ENCODE results near the gene PITPNC1.

- TF ChIP-seq SIN3A (IDR thresholded peaks at IDR 0.05; ENCODE audit: borderline replicate concordance, insufficient read depth, low read length) (no peak), POLR2AphosphoS5 (IDR thresholded peaks at IDR 0.05; ENCODE audit: low read depth, low read length) (no peak), TAF1 (IDR thresholded peaks at IDR 0.05; ENCODE audit: borderline replicate concordance, insufficient read depth, low read length) (no peak), REST (IDR thresholded peaks at IDR 0.05; ENCODE audit: insufficient read depth in 1 of 2, low read depth in 2 of 2, low read length in 2 of 2) (no peak), FOXP2 (optimal IDR thresholded peaks at IDR 0.05; ENCODE audit: borderline replicate concordance, extremely low read depth, extremely low read length, insufficient read depth) (no peak)
Measured at GRCh38 chr17:67623767-67624166, 246.7 kb downstream of the PITPNC1 start.

All from PFSK-1 (cell line).